Endothelial cell of umbilical vein (primary cell): Measurements from ENCODE around the gene FAM98B. TPM values are rescaled to one million over a fixed set of nuclear protein-coding genes. Genes with fewer than 3 reads are reported as not detected.

Source experiments
- BruUV-seq: library from RNA; stranded (reverse); fragments of 400-500 nt; replicated peaks from 2 replicates; lab custom pipeline; 2021; lab: Mats Ljungman, UMichigan
- CTCF ChIA-PET: fragments of 300-600, 350-600 bp; sonication (Branson Sonifier 250); formaldehyde crosslinking; loops from one replicate; lab custom pipeline; 2021; ENCODE audit warnings: antibody characterized with exemption, inconsistent platforms; lab: Charles Lee
- POLR2A ChIA-PET: fragments of 300-600, 350-600 bp; sonication (Branson Sonifier 250); formaldehyde crosslinking; loops from one replicate; lab custom pipeline; 2021; ENCODE audit warnings: antibody characterized with exemption, inconsistent platforms; lab: Charles Lee
- DNase-seq: peaks from one replicate; pipeline ENCODE4 v3.0.0-alpha.2; 2011; ENCODE audit warnings: low read depth, low spot score
- FAIRE-seq: peaks from 2 replicates; lab custom pipeline; 2011; peaks lifted over from hg19 to GRCh38; lab: Jason Lieb, UNC
- H2AFZ ChIP-seq: 2 replicates; pipeline ENCODE4 v1.6.0; 2012; ENCODE audit warnings: low read depth, low read length, control low read depth, inconsistent platforms
- H3K27ac ChIP-seq: 2 replicates; pipeline ENCODE4 v1.5.1; 2011; ENCODE audit warnings: low read depth, mild to moderate bottlenecking, control low read depth, low read length, moderate library complexity; ENCODE audit not compliant: insufficient read depth
- H3K27me3 ChIP-seq, 2 experiments: 2 replicates each; pipeline versions ENCODE4 v1.6.0 to v1.6.1; 2011; ENCODE audit warnings: low read length in 2 of 2, mixed read lengths in 1 of 2; ENCODE audit not compliant: control insufficient read depth in 2 of 2, insufficient read depth in 2 of 2
- H3K36me3 ChIP-seq, 2 experiments: 2 replicates in 1 of 2; 3 replicates in 1 of 2; pipeline ENCODE4 v1.5.1; 2011; ENCODE audit warnings: low read length in 2 of 2, mild to moderate bottlenecking in 1 of 2, moderate library complexity in 1 of 2; ENCODE audit not compliant: control insufficient read depth in 2 of 2, insufficient read depth in 2 of 2; ENCODE audit errors: extremely low read depth in 1 of 2
- H3K4me1 ChIP-seq: 3 replicates; pipeline ENCODE4 v1.5.1; 2011; ENCODE audit warnings: mild to moderate bottlenecking, low read length; ENCODE audit not compliant: control insufficient read depth, insufficient read depth; ENCODE audit errors: extremely low read depth
- H3K4me2 ChIP-seq: 2 replicates; pipeline ENCODE4 v1.6.1; 2011; ENCODE audit warnings: low read length, control low read depth, mixed read lengths; ENCODE audit not compliant: insufficient read depth
- H3K4me3 ChIP-seq, 3 experiments: fragments of 200-600 bp in 1 of 3; sonication (generic), shearing (Covaris generic) in 1 of 3; replicated peaks in 1 of 3; 2 replicates each; pipeline ENCODE4 v1.5.1; 2011 to 2016; ENCODE audit warnings: control low read depth in 3 of 3, low read length in 3 of 3, mild to moderate bottlenecking in 2 of 3, inconsistent platforms in 1 of 3, low read depth in 1 of 3, moderate library complexity in 1 of 3; ENCODE audit not compliant: insufficient read depth in 1 of 3
- H3K79me2 ChIP-seq: 2 replicates; pipeline ENCODE4 v1.6.0; 2012; ENCODE audit warnings: low read length, inconsistent platforms; ENCODE audit not compliant: control insufficient read depth, insufficient read depth
- H3K9ac ChIP-seq: replicated peaks from 2 replicates; pipeline ENCODE3; 2011; ENCODE audit warnings: low read length, control low read depth; ENCODE audit not compliant: insufficient read depth; ENCODE audit errors: extremely low read depth
- H3K9me1 ChIP-seq: replicated peaks from 3 replicates; pipeline ENCODE4 v1.6.0; 2011; ENCODE audit warnings: mild to moderate bottlenecking, low read length; ENCODE audit not compliant: control insufficient read depth, insufficient read depth; ENCODE audit errors: extremely low read depth
- H3K9me3 ChIP-seq: replicated peaks from 2 replicates; pipeline ENCODE4 v1.5.1; 2012; ENCODE audit warnings: low read length, inconsistent platforms; ENCODE audit not compliant: control insufficient read depth, insufficient read depth
- H4K20me1 ChIP-seq: replicated peaks from 2 replicates; pipeline ENCODE3; 2011; ENCODE audit warnings: mild to moderate bottlenecking, low read length; ENCODE audit not compliant: control insufficient read depth, insufficient read depth; ENCODE audit errors: extremely low read depth
- EZH2 ChIP-seq: IDR thresholded peaks from 2 replicates; pipeline ENCODE4 v1.6.1; 2012; ENCODE audit warnings: borderline replicate concordance, low read depth, mild to moderate bottlenecking, moderate library complexity, low read length, inconsistent platforms; ENCODE audit not compliant: severe bottlenecking
- FOS ChIP-seq: IDR thresholded peaks from 2 replicates; pipeline ENCODE4 v1.6.1; 2011; ENCODE audit warnings: mild to moderate bottlenecking, low read length, moderate library complexity, borderline replicate concordance; ENCODE audit not compliant: insufficient read depth
- GATA2 ChIP-seq: IDR thresholded peaks from 2 replicates; pipeline ENCODE4 v1.7.0; 2011; ENCODE audit warnings: low read depth, mild to moderate bottlenecking, moderate library complexity, mixed read lengths, low read length; ENCODE audit not compliant: insufficient read length, insufficient read depth
- JUN ChIP-seq: IDR thresholded peaks from 2 replicates; pipeline ENCODE4 v1.6.1; 2011; ENCODE audit warnings: borderline replicate concordance, low read depth; ENCODE audit not compliant: insufficient read length, insufficient read depth
- MYC ChIP-seq: IDR thresholded peaks from one replicate; pipeline ENCODE4 v1.6.1; 2011; ENCODE audit warnings: mild to moderate bottlenecking, low read depth, low read length
- POLR2A ChIP-seq: IDR thresholded peaks from 2 replicates; pipeline ENCODE4 v1.6.1; 2012; ENCODE audit warnings: low read depth, mild to moderate bottlenecking, control low read depth, low read length
- POLR2AphosphoS5 ChIP-seq: IDR thresholded peaks from 2 replicates; pipeline ENCODE4 v1.6.1; 2012; ENCODE audit warnings: low read depth, mild to moderate bottlenecking, control low read depth, low read length, moderate library complexity; ENCODE audit not compliant: insufficient read depth
- dilution Hi-C: fragments of 300-500 bp; cut with MboI; formaldehyde crosslinking; loops from one replicate; pipeline ENCODE4 v1.15.0; 2019; ENCODE audit warnings: low sequenced_read_pairs; ENCODE audit not compliant: extremely low pct_ligation_motif_present
- intact Hi-C: fragments of 100-400 bp; cut with micrococcal nuclease; formaldehyde crosslinking; loops from one replicate; pipeline ENCODE4 v1.10.0; 2022
- polyA plus RNA-seq, 4 experiments: library from polyadenylated mRNA; depleted of rRNA in 3 of 4; stranded (reverse) in 3 of 4; unstranded in 1 of 4; fragments of >200 nt; gene quantifications; 2 replicates each; pipeline versions ENCODE4 v1.2.1 to v1.2.3, GENCODE V29; 2011 to 2012; ENCODE audit warnings: missing spikeins in 1 of 4
- total RNA-seq: library from RNA; stranded (reverse); gene quantifications from 2 replicates; pipeline ENCODE4 v1.2.3, GENCODE V29; 2021
- TF ChIP-seq, protein P1 (sequence below), 2 donors: IDR thresholded peaks; 1 replicate in 1 of 2; 2 replicates in 1 of 2; pipeline ENCODE4 v1.5.1; 2011; ENCODE audit warnings: low read length in 2 of 2, mild to moderate bottlenecking in 2 of 2, moderate library complexity in 2 of 2, control low read depth in 1 of 2, inconsistent platforms in 1 of 2, low read depth in 1 of 2; ENCODE audit not compliant: insufficient read depth in 1 of 2; ENCODE audit errors: extremely low read depth in 1 of 2
- TF ChIP-seq, protein P2 (sequence below): IDR thresholded peaks from 2 replicates; pipeline ENCODE4 v1.6.1; 2011; ENCODE audit not compliant: insufficient read depth, insufficient read length

Gene FAM98B
- total and polyA plus RNA-seq, 2 donors (not counting 3 experiments of a cell fraction or from before 2014, with no cell fraction given) = 4.2 to 22.3 TPM

DNA sequence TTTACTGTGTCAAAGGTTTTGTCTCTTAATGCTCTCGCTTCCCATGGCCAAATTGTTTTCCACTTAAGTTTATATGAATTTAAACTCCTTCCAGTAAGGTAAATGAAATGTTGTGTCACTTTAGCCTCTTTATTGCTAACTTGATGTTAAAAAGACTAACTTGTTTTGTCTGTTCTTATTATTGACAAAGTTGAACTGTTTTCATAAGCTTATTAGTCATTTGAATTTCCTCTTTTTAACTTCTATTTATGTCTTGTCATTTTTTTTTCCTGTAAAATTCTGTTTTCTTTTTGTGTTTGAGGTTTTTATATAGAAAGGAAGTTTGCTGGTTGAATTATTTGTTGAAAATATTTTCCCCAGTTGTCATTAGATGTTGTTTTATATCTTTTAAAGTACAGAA is 25.8 kb downstream of the FAM98B start:
- DNase-seq (peak; percentile 60), FAIRE-seq (peak; percentile 67)
- Histone ChIP-seq H3K27ac (peak overlapping the region; percentile 60), H3K4me1 (peaks cover 19% of the 10 kb centered on the region), H3K36me3 (peaks cover 3 to 15% of the 10 kb centered on the region in 2 experiments), H3K9me3 (no peaks in the 10 kb centered on the region), H2AFZ (no peak overlapping the region), H3K4me2 (peak overlapping the region; percentile 97), H3K27me3 (no peaks in the 10 kb centered on the region), H3K9me1 (no peaks in the 10 kb centered on the region), H3K79me2 (peaks cover 5% of the 10 kb centered on the region), H4K20me1 (no peaks in the 10 kb centered on the region), H3K9ac (peak overlapping the region; percentile 47), H3K4me3 (peak overlapping the region in 1 of 3 experiments; percentile 23)
- BruUV-seq = no TSS peak
- CTCF ChIA-PET = interaction anchor here (0.6 to 4.2 kb wide), 7 partner anchors 11 to 220 kb away, joined by 3 to 17 read pairs (median 7); partner anchors contain the start of gene RASGRP1
- TF ChIP-seq GATA2 (no peak), JUN (no peak), FOS (peak; percentile 37), MYC (no peak)
- TF ChIP-seq, protein P1, sequence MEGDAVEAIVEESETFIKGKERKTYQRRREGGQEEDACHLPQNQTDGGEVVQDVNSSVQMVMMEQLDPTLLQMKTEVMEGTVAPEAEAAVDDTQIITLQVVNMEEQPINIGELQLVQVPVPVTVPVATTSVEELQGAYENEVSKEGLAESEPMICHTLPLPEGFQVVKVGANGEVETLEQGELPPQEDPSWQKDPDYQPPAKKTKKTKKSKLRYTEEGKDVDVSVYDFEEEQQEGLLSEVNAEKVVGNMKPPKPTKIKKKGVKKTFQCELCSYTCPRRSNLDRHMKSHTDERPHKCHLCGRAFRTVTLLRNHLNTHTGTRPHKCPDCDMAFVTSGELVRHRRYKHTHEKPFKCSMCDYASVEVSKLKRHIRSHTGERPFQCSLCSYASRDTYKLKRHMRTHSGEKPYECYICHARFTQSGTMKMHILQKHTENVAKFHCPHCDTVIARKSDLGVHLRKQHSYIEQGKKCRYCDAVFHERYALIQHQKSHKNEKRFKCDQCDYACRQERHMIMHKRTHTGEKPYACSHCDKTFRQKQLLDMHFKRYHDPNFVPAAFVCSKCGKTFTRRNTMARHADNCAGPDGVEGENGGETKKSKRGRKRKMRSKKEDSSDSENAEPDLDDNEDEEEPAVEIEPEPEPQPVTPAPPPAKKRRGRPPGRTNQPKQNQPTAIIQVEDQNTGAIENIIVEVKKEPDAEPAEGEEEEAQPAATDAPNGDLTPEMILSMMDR (IDR thresholded peaks at IDR 0.05; ENCODE audit: extremely low read depth in 1 of 2, insufficient read depth in 1 of 2, low read depth in 1 of 2, low read length in 2 of 2) = no peak
- intact Hi-C loops = no loop called here
- POLR2A ChIA-PET = no interaction called here
- dilution Hi-C loops = no loop called here

DNA sequence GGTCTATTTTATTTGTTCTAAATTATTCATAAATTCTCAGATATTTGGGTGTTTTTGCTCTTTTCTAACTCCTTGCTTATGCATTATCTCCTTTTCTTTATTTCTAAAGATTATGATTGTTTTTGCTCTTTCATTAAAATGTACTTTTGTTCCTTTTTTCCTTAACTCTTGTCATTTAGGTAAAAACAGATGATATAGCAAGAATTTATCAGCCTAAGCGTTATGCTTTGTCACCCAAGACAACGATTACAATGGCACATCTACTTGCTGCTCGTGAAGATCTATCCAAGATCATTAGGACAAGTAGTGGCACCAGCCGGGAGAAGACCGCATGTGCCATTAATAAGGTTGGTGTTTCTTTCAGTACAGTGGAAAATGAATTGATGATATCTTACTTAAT is 27.2 kb downstream of the FAM98B start:
- H3K9me3 ChIP-seq = no peaks in the 10 kb centered on the region
- H3K9me1 ChIP-seq = no peaks in the 10 kb centered on the region
- no peak overlapping the region for H3K4me2 ChIP-seq
- dilution Hi-C loops = no loop called here
- FAIRE-seq (no peak), DNase-seq (no peak)
- ChIA-PET POLR2A (no interaction called here), CTCF (interaction anchor here (0.7 kb wide), 1 partner anchor 65 kb away, joined by 3 read pairs; no protein-coding TSS in a partner anchor)
- H2AFZ ChIP-seq = no peak overlapping the region
- no peak overlapping the region for H3K4me3 ChIP-seq
- peaks cover 5% of the 10 kb centered on the region for H3K79me2 ChIP-seq
- TF ChIP-seq EZH2 = no peak
- no peak for TF ChIP-seq POLR2A
- TF ChIP-seq MYC = no peak
- TF ChIP-seq, protein P2, sequence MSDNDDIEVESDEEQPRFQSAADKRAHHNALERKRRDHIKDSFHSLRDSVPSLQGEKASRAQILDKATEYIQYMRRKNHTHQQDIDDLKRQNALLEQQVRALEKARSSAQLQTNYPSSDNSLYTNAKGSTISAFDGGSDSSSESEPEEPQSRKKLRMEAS = no peak
- no peak for TF ChIP-seq POLR2AphosphoS5
- TF ChIP-seq, protein P1 (IDR thresholded peaks at IDR 0.05; ENCODE audit: extremely low read depth in 1 of 2, insufficient read depth in 1 of 2, low read depth in 1 of 2, low read length in 2 of 2) = no peak
- TF ChIP-seq GATA2 = no peak
- TF ChIP-seq JUN = no peak
- no peak for TF ChIP-seq FOS
- H3K27ac ChIP-seq = no peak overlapping the region
- no peaks in the 10 kb centered on the region for H4K20me1 ChIP-seq
- peaks cover 19% of the 10 kb centered on the region for H3K4me1 ChIP-seq
- no peak overlapping the region for H3K9ac ChIP-seq
- no peaks in the 10 kb centered on the region for H3K27me3 ChIP-seq
- BruUV-seq = no TSS peak
- intact Hi-C loops = no loop called here
- H3K36me3 ChIP-seq = peaks cover 3 to 8% of the 10 kb centered on the region in 2 experiments
